ENCODE results near the gene TRAF4. TPM values are rescaled to one million over a fixed set of nuclear protein-coding genes. Genes with fewer than 3 reads are reported as not detected.

The TRAF4 gene
- total and polyA plus RNA-seq, 9 of the 15 experiments (the other 6 are each of a cell fraction or from before 2014, with no cell fraction given) = 2.4 to 147 (median 72.4) TPM

GRCh38 chr17:28710861-28711722, 32.7 kb upstream of the TRAF4 start (continued):
- no peak; the same call in 1 of the 2 replicates for TF ChIP-seq NCOA1 (IDR thresholded peaks at IDR 0.05; ENCODE audit: low read depth)
- TF ChIP-seq KAT8 (IDR thresholded peaks at IDR 0.05; ENCODE audit: low read depth) = no peak
- TF ChIP-seq MCM2 (IDR thresholded peaks at IDR 0.05; ENCODE audit: low read depth) = no peak
- TF ChIP-seq BCOR (IDR thresholded peaks at IDR 0.05) = no peak
- no peak; the same call in 1 of the 2 replicates for TF ChIP-seq USF2 (CRISPR knock-in tag; IDR thresholded peaks at IDR 0.05)
- no peak for TF ChIP-seq THRA (IDR thresholded peaks at IDR 0.05)
- TF ChIP-seq ETS2 (tag; IDR thresholded peaks at IDR 0.05; ENCODE audit: borderline replicate concordance, poor library complexity, severe bottlenecking) = no peak
- TF ChIP-seq ZNF133 (CRISPR knock-in tag; IDR thresholded peaks at IDR 0.05) = no peak
- peak; percentile 42 for TF ChIP-seq RBBP5 (IDR thresholded peaks at IDR 0.05; ENCODE audit: borderline replicate concordance, insufficient read depth, low read length, poor library complexity, severe bottlenecking)
- TF ChIP-seq SMARCA5 (IDR thresholded peaks at IDR 0.05) = no peak
- no peak for TF ChIP-seq PURB (CRISPR knock-in tag; IDR thresholded peaks at IDR 0.05; ENCODE audit: low read depth)
- 0 out of 2 replicates have a peak, but pooled peaks have one; percentile 35 for TF ChIP-seq ATF4 (CRISPR knock-in tag; IDR thresholded peaks at IDR 0.05)
- peak; percentile 85 to 91 for TF ChIP-seq MNT (conservative IDR thresholded peaks at IDR 0.05)
- TF ChIP-seq PTTG1 (tag; IDR thresholded peaks at IDR 0.05; ENCODE audit: low read depth) = no peak
- TF ChIP-seq ZMIZ1 (IDR thresholded peaks at IDR 0.05; ENCODE audit: low read depth in 2 of 2, low read length in 2 of 2) = no peak
- no peak for TF ChIP-seq TSC22D4 (tag; IDR thresholded peaks at IDR 0.05)

Measured in K562 (cell line).